B cell (primary cell): Measurements from ENCODE around the gene ASPHD2.

Experiments
- CTCF ChIP-seq: fragments of 200-600 bp; IDR thresholded peaks from one replicate; pipeline ENCODE4 v1.8.0; 2022; ENCODE audit warnings: antibody characterized with exemption, mild to moderate bottlenecking
- EZH2 ChIP-seq: IDR thresholded peaks from 2 replicates; pipeline ENCODE4 v1.6.1; 2012; ENCODE audit warnings: borderline replicate concordance, low read depth, mild to moderate bottlenecking, moderate library complexity, low read length; ENCODE audit not compliant: insufficient read depth, poor library complexity, severe bottlenecking

- TF ChIP-seq CTCF (no peak), EZH2 (no peak)
Observed at GRCh38 chr22:26487996-26488395, 58.9 kb downstream of the ASPHD2 start.
